ENCODE measurements around the gene SH3RF3.

- TF ChIP-seq ZNF274 (IDR thresholded peaks at IDR 0.05; ENCODE audit: low read depth, low read length) (no peak), TCF7L2 (IDR thresholded peaks at IDR 0.05; ENCODE audit: borderline replicate concordance, extremely low read depth, insufficient read depth, insufficient read length) (no peak), ELF1 (IDR thresholded peaks at IDR 0.05; ENCODE audit: borderline replicate concordance, low read depth) (no peak), ZBTB33 (IDR thresholded peaks at IDR 0.05; ENCODE audit: extremely low read depth, insufficient replicate concordance, low read length) (no peak), POLR2AphosphoS5 (IDR thresholded peaks at IDR 0.05; ENCODE audit: low read depth, low read length) (no peak), REST (IDR thresholded peaks at IDR 0.05; ENCODE audit: low read depth) (no peak), CTCF (IDR thresholded peaks at IDR 0.05 in 2 of 3, conservative IDR thresholded peaks at IDR 0.05 in 1 of 3; ENCODE audit: borderline replicate concordance in 1 of 3, insufficient read depth in 1 of 3, low read depth in 2 of 3, low read length in 2 of 3) (no peak), ATF3 (IDR thresholded peaks at IDR 0.05) (no peak), MAX (IDR thresholded peaks at IDR 0.05) (no peak), FOSL1 (IDR thresholded peaks at IDR 0.05; ENCODE audit: low read depth) (no peak), SIN3A (IDR thresholded peaks at IDR 0.05; ENCODE audit: low read depth) (no peak)
These were observed 10.9 kb downstream of the SH3RF3 start for GRCh38 chr2:109139865-109140396.

All from HCT116 (cell line).